ENCODE results near the gene BRIP1.
"Not testable (repeated sequence)": the region's sequence is repeated elsewhere in the genome, so short reads cannot be mapped to it uniquely, and the experiment has no call there.

Gene BRIP1

DNA sequence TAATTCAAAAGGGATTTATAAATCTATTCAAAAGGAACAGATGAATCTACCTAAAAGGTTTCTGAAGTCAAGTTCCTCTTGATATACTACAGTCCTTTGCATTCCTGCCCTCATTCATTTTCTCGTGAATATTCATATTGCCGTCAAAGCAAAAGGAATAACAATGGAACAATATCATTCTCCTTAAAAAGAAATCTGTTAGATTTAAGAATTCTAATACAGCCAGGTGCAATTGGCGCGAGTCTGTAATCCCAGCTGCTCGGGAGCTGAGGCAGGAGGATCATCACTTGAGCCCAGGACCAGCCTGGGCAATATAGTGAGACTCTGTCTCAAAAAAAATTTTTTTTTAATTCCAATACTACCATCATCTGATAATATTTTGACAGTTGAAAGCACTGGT is 130.3 kb downstream of the BRIP1 start:
- 100% methylated on average over 3 of the region's 5 CpGs; no CpG with 5 or more reads in 1 of the 2 experiments for WGBS, 2 experiments (ENCODE audit: insufficient coverage in 2 of 2)
- Histone ChIP-seq H3K9me3 (ENCODE audit: control insufficient read depth, low read length) (no peaks in the 10 kb centered on the region), H3K27ac (ENCODE audit: low read depth, low read length, severe bottlenecking) (no peak overlapping the region), H3K4me3 (ENCODE audit: extremely low read depth, insufficient read depth, low read length, poor library complexity, severe bottlenecking) (no peak overlapping the region), H3K36me3 (ENCODE audit: control insufficient read depth, insufficient read depth, low read length) (peaks cover 2% of the 10 kb centered on the region), H3K4me1 (ENCODE audit: control insufficient read depth, insufficient read depth, low read length, poor library complexity, severe bottlenecking) (no peaks in the 10 kb centered on the region)

DNA sequence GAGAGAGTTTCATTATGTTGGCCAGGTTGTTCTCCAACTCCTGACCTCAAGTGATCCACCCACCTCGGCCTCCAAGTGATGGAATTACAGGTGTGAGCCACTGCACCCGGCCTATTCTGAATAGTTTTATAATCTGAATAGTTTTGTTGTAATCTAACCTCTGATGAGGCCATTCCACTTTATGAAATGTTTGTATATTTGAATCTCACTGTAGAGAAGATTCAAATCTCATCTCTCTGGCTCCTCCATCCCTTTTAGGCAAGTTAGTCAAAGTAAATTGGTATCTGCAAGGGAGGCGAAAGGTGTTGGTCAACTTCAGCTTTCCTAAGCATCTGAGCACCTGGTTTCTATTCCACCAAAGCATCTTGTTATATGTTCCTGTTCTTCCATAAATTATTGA is 131.2 kb downstream of the BRIP1 start:
- no peak overlapping the region for H3K27ac ChIP-seq (ENCODE audit: low read depth, low read length, severe bottlenecking)
- no peak overlapping the region for H3K4me3 ChIP-seq (ENCODE audit: extremely low read depth, insufficient read depth, low read length, poor library complexity, severe bottlenecking)
- H3K4me1 ChIP-seq (ENCODE audit: control insufficient read depth, insufficient read depth, low read length, poor library complexity, severe bottlenecking), result no peaks in the 10 kb centered on the region
- no peaks in the 10 kb centered on the region for H3K36me3 ChIP-seq (ENCODE audit: control insufficient read depth, insufficient read depth, low read length)
- no peaks in the 10 kb centered on the region for H3K9me3 ChIP-seq (ENCODE audit: control insufficient read depth, low read length)
- 100% methylated on average over 1 of the region's 3 CpGs; no CpG with 5 or more reads in 1 of the 2 experiments for WGBS, 2 experiments (ENCODE audit: insufficient coverage in 2 of 2)

DNA sequence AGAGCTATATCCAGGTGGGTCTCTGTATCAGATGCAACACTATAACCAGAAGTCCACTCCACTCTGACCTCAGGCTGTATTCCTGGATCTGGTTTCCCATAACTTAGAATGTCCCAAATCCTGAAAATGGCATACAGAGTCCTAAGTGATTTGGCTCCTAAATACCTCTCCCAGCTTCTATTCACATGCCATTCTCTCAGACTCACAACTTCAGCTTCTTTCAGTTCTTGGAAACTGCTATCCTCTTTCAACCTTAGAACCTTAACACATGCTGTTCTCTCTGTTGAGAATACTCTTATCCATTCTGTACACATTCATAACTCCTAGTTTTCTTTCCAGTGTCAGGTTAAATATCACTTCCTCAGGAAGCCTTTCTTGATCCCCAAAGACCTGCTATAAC is 132.0 kb downstream of the BRIP1 start:
- no peaks in the 10 kb centered on the region for H3K4me1 ChIP-seq (ENCODE audit: control insufficient read depth, insufficient read depth, low read length, poor library complexity, severe bottlenecking)
- H3K36me3 ChIP-seq (ENCODE audit: control insufficient read depth, insufficient read depth, low read length), result no peaks in the 10 kb centered on the region
- no peak overlapping the region for H3K4me3 ChIP-seq (ENCODE audit: extremely low read depth, insufficient read depth, low read length, poor library complexity, severe bottlenecking)
- no peaks in the 10 kb centered on the region for H3K9me3 ChIP-seq (ENCODE audit: control insufficient read depth, low read length)
- H3K27ac ChIP-seq (ENCODE audit: low read depth, low read length, severe bottlenecking), result no peak overlapping the region

DNA sequence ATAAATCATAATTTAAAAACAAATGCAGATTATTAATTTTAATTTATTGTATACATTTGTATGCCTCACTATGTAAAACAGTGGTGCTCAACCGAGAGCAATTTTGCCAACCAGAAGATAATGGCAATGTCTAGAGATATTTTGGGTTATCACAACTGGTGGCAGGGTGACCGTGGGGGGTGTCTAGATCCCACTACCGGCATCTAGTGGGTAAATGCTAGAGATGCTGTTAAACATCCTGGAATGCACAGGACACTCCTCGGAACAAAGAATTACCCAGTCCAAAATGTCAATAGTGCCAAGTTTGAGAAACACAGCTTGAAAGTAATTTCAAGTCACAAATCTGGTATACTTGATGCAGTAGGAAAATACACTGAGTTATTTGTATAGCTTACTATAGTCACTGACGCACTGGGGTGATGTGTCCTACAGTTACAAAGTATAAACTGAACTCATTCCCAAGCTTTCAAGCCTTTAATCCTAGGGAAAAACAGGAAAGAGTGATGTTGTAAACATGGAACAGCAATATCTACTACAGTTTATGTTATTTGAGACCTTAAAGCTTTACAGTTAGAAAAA is 133.5 kb downstream of the BRIP1 start:
- WGBS, 2 experiments (ENCODE audit: insufficient coverage in 2 of 2), result 97 to 100% methylated on average over 3 of the region's 5 CpGs
- Histone ChIP-seq H3K4me3 (ENCODE audit: extremely low read depth, insufficient read depth, low read length, poor library complexity, severe bottlenecking) (no peak overlapping the region), H3K4me1 (ENCODE audit: control insufficient read depth, insufficient read depth, low read length, poor library complexity, severe bottlenecking) (no peaks in the 10 kb centered on the region), H3K27ac (ENCODE audit: low read depth, low read length, severe bottlenecking) (no peak overlapping the region), H3K9me3 (ENCODE audit: control insufficient read depth, low read length) (no peaks in the 10 kb centered on the region), H3K36me3 (ENCODE audit: control insufficient read depth, insufficient read depth, low read length) (no peaks in the 10 kb centered on the region)

DNA sequence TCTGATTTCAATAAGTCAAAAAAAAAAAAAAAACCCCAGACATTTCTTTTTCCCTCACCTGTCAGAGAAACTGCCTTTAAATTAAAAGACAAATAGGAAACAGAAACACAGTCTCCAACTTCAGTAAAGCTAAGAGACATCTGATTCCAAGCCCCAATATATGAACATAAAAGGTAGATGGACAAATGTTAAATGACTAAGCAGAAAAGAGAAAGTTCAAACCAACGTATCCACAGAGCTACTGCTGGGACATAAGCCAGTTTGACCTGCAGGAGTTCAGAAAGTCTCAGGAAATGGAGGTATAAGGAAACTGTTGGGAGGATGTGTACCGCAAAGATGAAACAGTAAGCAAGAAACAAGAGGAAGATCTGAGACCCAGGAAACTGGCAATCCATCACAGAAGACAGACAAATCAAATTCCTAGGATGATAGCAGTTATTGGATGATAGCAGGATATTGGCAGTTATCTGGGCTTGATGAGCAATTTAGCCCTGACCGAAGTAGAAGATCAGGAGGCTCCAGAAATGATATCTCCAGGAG is 135.0 kb downstream of the BRIP1 start:
- no peaks in the 10 kb centered on the region for H3K36me3 ChIP-seq (ENCODE audit: control insufficient read depth, insufficient read depth, low read length)
- 97 to 100% methylated on average over 3 of the region's 3 CpGs for WGBS, 2 experiments (ENCODE audit: insufficient coverage in 2 of 2)
- no peak overlapping the region for H3K27ac ChIP-seq (ENCODE audit: low read depth, low read length, severe bottlenecking)
- no peaks in the 10 kb centered on the region for H3K4me1 ChIP-seq (ENCODE audit: control insufficient read depth, insufficient read depth, low read length, poor library complexity, severe bottlenecking)
- no peaks in the 10 kb centered on the region for H3K9me3 ChIP-seq (ENCODE audit: control insufficient read depth, low read length)
- no peak overlapping the region for H3K4me3 ChIP-seq (ENCODE audit: extremely low read depth, insufficient read depth, low read length, poor library complexity, severe bottlenecking)

DNA sequence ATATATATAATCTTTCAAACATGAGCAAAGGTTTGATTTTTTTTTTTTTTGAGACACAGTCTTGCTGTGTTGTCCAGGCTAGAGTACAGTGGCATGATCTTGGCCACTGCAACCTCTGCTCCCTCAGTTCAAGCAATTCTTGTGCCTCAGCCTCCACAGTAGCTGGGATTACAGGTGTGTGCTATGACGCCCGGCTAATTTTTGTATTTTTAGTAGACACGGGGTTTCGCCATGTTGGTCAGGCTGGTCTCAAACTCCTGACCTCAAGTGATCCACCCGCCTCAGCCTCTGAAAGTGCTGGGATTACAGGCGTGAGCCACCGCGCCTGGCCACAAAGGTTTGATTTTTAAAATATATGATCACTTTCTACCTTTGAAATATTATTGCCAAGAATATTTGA is 135.5 kb downstream of the BRIP1 start:
- H3K4me1 ChIP-seq (ENCODE audit: control insufficient read depth, insufficient read depth, low read length, poor library complexity, severe bottlenecking); H3K9me3 ChIP-seq (ENCODE audit: control insufficient read depth, low read length); H3K27ac ChIP-seq (ENCODE audit: low read depth, low read length, severe bottlenecking); H3K4me3 ChIP-seq (ENCODE audit: extremely low read depth, insufficient read depth, low read length, poor library complexity, severe bottlenecking); H3K36me3 ChIP-seq (ENCODE audit: control insufficient read depth, insufficient read depth, low read length): not testable (repeated sequence)
- 100% methylated on average over 4 of the region's 8 CpGs; no CpG with 5 or more reads in 1 of the 2 experiments for WGBS, 2 experiments (ENCODE audit: insufficient coverage in 2 of 2)

DNA sequence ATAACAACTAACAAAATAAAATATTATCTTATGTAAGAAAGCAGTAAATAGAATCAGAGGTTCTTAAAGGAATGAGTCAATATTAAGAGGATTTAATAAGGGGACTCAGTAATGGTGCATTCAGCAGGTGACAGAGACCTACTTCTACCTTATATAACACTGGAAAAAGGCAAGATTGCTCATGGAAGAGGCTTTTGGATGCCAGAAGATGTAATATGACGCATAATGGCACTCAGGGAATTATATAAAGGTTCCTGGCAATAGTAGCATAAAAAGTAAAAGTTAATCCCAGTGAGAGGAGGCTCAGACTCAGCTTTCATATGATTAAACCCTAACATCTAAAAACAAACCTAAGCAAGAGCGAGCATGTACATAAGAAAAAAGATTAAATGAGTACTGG is 136.4 kb downstream of the BRIP1 start:
- Histone ChIP-seq H3K4me3 (ENCODE audit: extremely low read depth, insufficient read depth, low read length, poor library complexity, severe bottlenecking) (no peak overlapping the region), H3K4me1 (ENCODE audit: control insufficient read depth, insufficient read depth, low read length, poor library complexity, severe bottlenecking) (no peaks in the 10 kb centered on the region), H3K9me3 (ENCODE audit: control insufficient read depth, low read length) (no peaks in the 10 kb centered on the region), H3K27ac (ENCODE audit: low read depth, low read length, severe bottlenecking) (no peak overlapping the region), H3K36me3 (ENCODE audit: control insufficient read depth, insufficient read depth, low read length) (no peaks in the 10 kb centered on the region)
- WGBS, 2 experiments (ENCODE audit: insufficient coverage in 2 of 2), result 100% methylated on average over 1 of the region's 2 CpGs; no CpG with 5 or more reads in 1 of the 2 experiments

DNA sequence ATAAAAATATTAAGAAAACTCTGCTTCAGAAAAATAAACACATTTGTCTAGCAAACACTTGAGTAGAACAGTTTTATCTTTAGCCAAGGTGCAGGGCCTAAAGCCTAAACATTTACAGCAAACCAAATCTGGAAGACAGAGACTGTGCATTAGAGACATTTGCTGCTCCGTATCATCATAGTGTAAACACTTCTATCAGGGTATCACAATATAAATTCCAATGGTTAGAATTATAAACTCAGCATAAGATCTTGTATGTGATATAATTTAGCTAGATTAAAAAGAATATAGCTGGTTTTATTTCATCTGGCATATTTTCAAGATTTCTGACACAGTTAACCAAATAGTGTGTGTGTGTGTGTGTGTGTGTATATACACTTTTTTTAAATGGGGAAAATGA is 138.6 kb downstream of the BRIP1 start:
- Histone ChIP-seq H3K27ac (ENCODE audit: low read depth, low read length, severe bottlenecking) (no peak overlapping the region), H3K4me1 (ENCODE audit: control insufficient read depth, insufficient read depth, low read length, poor library complexity, severe bottlenecking) (no peaks in the 10 kb centered on the region), H3K4me3 (ENCODE audit: extremely low read depth, insufficient read depth, low read length, poor library complexity, severe bottlenecking) (no peak overlapping the region), H3K36me3 (ENCODE audit: control insufficient read depth, insufficient read depth, low read length) (no peaks in the 10 kb centered on the region), H3K9me3 (ENCODE audit: control insufficient read depth, low read length) (no peaks in the 10 kb centered on the region)
- WGBS, 2 experiments (ENCODE audit: insufficient coverage in 2 of 2), result no CpG with 5 or more reads among the region's 1 CpG

DNA sequence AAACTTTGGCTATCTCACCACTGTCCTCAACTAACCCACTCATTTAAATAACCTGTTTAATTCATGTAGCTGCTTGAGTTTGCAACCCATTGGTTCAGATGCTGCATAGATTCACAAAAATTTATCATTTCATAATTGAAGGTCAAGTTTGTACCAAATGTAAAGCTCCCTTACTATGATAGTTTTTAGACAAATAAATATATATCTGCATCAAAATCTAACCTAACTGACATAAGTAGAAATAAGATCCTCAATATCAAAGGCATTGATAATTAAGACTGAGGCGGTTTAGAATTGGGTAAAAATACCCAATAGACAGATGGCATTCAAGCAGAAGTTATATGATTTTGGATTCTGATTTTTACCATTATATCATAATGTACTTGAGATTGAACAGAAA is 139.4 kb downstream of the BRIP1 start:
- Histone ChIP-seq H3K9me3 (ENCODE audit: control insufficient read depth, low read length) (no peaks in the 10 kb centered on the region), H3K36me3 (ENCODE audit: control insufficient read depth, insufficient read depth, low read length) (no peaks in the 10 kb centered on the region), H3K27ac (ENCODE audit: low read depth, low read length, severe bottlenecking) (no peak overlapping the region), H3K4me3 (ENCODE audit: extremely low read depth, insufficient read depth, low read length, poor library complexity, severe bottlenecking) (no peak overlapping the region), H3K4me1 (ENCODE audit: control insufficient read depth, insufficient read depth, low read length, poor library complexity, severe bottlenecking) (no peaks in the 10 kb centered on the region)
- no CpG with 5 or more reads among the region's 1 CpG for WGBS, 2 experiments (ENCODE audit: insufficient coverage in 2 of 2)

DNA sequence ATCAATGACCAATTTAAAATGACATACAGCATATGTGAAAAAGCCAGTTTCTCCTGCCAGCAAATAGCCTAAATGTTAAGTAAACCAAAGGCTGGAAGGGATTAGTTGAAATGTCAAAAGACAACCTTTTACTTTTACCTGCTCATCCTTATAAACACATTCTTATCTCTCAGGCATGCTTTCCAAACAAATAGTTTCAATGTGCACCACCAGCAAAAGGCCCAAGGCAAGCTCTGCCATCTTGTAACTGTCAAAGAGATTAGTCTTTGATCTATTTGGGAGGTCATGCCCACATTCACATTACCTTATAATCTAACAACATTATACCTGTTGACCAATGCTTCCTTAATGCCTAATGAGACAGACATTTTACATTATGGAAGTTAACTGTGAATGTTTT is 140.1 kb downstream of the BRIP1 start:
- H3K4me3 ChIP-seq (ENCODE audit: extremely low read depth, insufficient read depth, low read length, poor library complexity, severe bottlenecking), result no peak overlapping the region
- H3K4me1 ChIP-seq (ENCODE audit: control insufficient read depth, insufficient read depth, low read length, poor library complexity, severe bottlenecking), result no peaks in the 10 kb centered on the region
- no peaks in the 10 kb centered on the region for H3K36me3 ChIP-seq (ENCODE audit: control insufficient read depth, insufficient read depth, low read length)
- no peaks in the 10 kb centered on the region for H3K9me3 ChIP-seq (ENCODE audit: control insufficient read depth, low read length)
- no peak overlapping the region for H3K27ac ChIP-seq (ENCODE audit: low read depth, low read length, severe bottlenecking)

DNA sequence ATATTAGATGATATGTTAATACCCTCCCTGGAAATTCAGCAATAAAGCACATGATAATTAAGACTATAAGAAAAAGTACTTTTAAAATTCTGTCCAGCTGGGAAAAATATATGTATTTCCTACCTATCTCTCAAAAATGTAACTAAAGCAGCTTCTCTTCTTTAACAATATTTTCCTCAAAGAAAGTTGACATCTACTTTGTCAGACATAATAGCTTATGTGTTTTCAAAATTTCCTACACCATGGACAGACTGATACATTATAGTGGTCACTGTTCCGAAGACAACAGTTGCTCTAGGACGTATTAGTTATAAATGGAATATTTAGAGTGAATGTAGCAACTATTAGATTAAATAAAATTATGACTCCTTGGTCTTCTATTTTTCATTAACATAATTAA is 140.9 kb downstream of the BRIP1 start:
- Histone ChIP-seq H3K9me3 (ENCODE audit: control insufficient read depth, low read length) (no peaks in the 10 kb centered on the region), H3K4me3 (ENCODE audit: extremely low read depth, insufficient read depth, low read length, poor library complexity, severe bottlenecking) (no peak overlapping the region), H3K4me1 (ENCODE audit: control insufficient read depth, insufficient read depth, low read length, poor library complexity, severe bottlenecking) (no peaks in the 10 kb centered on the region), H3K27ac (ENCODE audit: low read depth, low read length, severe bottlenecking) (no peak overlapping the region), H3K36me3 (ENCODE audit: control insufficient read depth, insufficient read depth, low read length) (no peaks in the 10 kb centered on the region)
- no CpG with 5 or more reads among the region's 2 CpGs for WGBS, 2 experiments (ENCODE audit: insufficient coverage in 2 of 2)

All from mesodermal cell (in vitro differentiated cells).